Upper lobe of right lung (tissue), 1 donor: ENCODE results near the gene KRT35. TPM values are rescaled to one million over a fixed set of nuclear protein-coding genes. Genes with fewer than 3 reads are reported as not detected.

Experiments used
- ATAC-seq: fragments of 200-7000 bp; cut with Tn5 transposase; one replicate; pipeline ENCODE4 v1.9.1; 2020; ENCODE audit warnings: mild to moderate bottlenecking, moderate library complexity
- DNase-seq: peaks from one replicate; pipeline ENCODE4 v3.0.0-alpha.2; 2020
- H3K27ac ChIP-seq: fragments of 200-600 bp; one replicate; pipeline ENCODE4 v1.8.0; 2022
- H3K27me3 ChIP-seq: fragments of 200-600 bp; one replicate; pipeline ENCODE4 v1.8.0; 2022; ENCODE audit warnings: mild to moderate bottlenecking
- H3K36me3 ChIP-seq: fragments of 200-600 bp; one replicate; pipeline ENCODE4 v1.8.0; 2022
- H3K4me1 ChIP-seq: fragments of 200-600 bp; one replicate; pipeline ENCODE4 v1.8.0; 2022
- H3K4me3 ChIP-seq: fragments of 200-600 bp; one replicate; pipeline ENCODE4 v1.8.0; 2022; ENCODE audit warnings: mild to moderate bottlenecking
- H3K9me3 ChIP-seq: fragments of 200-600 bp; one replicate; pipeline ENCODE4 v1.8.0; 2022
- CTCF ChIP-seq: fragments of 200-600 bp; IDR thresholded peaks from one replicate; pipeline ENCODE4 v1.8.0; 2022; ENCODE audit warnings: antibody characterized with exemption
- intact Hi-C: fragments of 100-400 bp; cut with DNase I; formaldehyde crosslinking; loops from one replicate; pipeline ENCODE4 v1.11.0; 2022
- total RNA-seq: library from RNA; stranded (reverse); fragmentation: NEBNext Ultra II Directional; extraction: Animal tissue kit (Norgen Biotek cat#: 25700); gene quantifications from one replicate; pipeline ENCODE4 v1.2.1, GENCODE V29; 2021
- donor health status: DM: no; HTN: yes; CAD: no; lungs with severe emphysema.

The KRT35 gene
- total RNA-seq, 1 donor from 2014 or later: not detected

- Histone ChIP-seq H3K36me3 (no peaks in the 10 kb centered on the region), H3K9me3 (no peaks in the 10 kb centered on the region), H3K4me3 (no peak overlapping the region), H3K4me1 (no peaks in the 10 kb centered on the region), H3K27ac (peak overlapping the region; percentile 51), H3K27me3 (peaks cover 6% of the 10 kb centered on the region)
- ATAC-seq: no peak
- intact Hi-C loops: no loop called here
- no peak for TF ChIP-seq CTCF
- no peak for DNase-seq
These were observed 40.0 kb upstream of the KRT35 start for GRCh38 chr17:41520821-41521521.

- Histone ChIP-seq H3K4me3 (no peak overlapping the region), H3K9me3 (no peaks in the 10 kb centered on the region), H3K36me3 (no peaks in the 10 kb centered on the region), H3K4me1 (no peaks in the 10 kb centered on the region), H3K27me3 (peaks cover 6% of the 10 kb centered on the region), H3K27ac (no peak overlapping the region)
- ATAC-seq (peak; percentile 35), DNase-seq (no peak)
- no peak for TF ChIP-seq CTCF
- intact Hi-C loops: no loop called here
These were observed 38.7 kb upstream of the KRT35 start for GRCh38 chr17:41519501-41520224.

- no peak within 1 kb of the TSS for H3K27ac ChIP-seq
- no peak for DNase-seq
These were observed 38.0 kb upstream of the KRT35 start, which contains the start of gene KRT15 for GRCh38 chr17:41518789-41519449. Gene KRT15 (minus strand): TSS chr17:41518890. CDS start chr17:41518827, 63 bp downstream.

DNA sequence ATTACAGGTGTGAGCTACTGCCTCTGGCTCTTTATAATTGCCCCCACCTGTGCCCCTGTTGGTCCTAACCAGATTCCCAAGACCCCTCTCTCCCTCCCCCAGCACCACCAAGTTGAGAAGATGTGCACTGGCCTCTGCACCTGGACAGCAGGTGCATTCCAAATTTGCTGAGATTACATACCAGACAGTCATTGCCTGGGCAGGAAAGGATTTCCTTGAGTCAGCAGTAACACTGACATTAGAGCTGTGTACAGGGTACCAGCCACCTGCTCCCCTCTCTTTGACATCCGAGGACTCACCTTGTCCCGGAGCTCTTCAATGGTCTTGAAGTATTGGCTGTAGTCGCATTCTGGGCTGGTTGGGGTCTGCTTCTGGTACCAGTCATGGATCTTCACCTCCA is 37.1 kb upstream of the KRT35 start:
- no peak for TF ChIP-seq CTCF
- H3K36me3 ChIP-seq: no peaks in the 10 kb centered on the region
- intact Hi-C loops: no loop called here
- DNase-seq (no peak), ATAC-seq (no peak)
- peaks cover 6% of the 10 kb centered on the region for H3K27me3 ChIP-seq
- no peaks in the 10 kb centered on the region for H3K9me3 ChIP-seq
- no peak overlapping the region for H3K27ac ChIP-seq
- no peaks in the 10 kb centered on the region for H3K4me1 ChIP-seq
- H3K4me3 ChIP-seq: no peak overlapping the region

More at GRCh38 chr17:41518789-41519449, 38.0 kb upstream of the KRT35 start, which contains the start of gene KRT15:
- peaks cover 6% of the 10 kb centered on the region for H3K27me3 ChIP-seq
- no peak for TF ChIP-seq CTCF
- no peaks in the 10 kb centered on the region for H3K36me3 ChIP-seq
- ATAC-seq: no peak
- intact Hi-C loops: no loop called here
- H3K4me1 ChIP-seq: no peaks in the 10 kb centered on the region
- no peaks in the 10 kb centered on the region for H3K9me3 ChIP-seq
- no peak within 1 kb of the TSS for H3K4me3 ChIP-seq

DNA sequence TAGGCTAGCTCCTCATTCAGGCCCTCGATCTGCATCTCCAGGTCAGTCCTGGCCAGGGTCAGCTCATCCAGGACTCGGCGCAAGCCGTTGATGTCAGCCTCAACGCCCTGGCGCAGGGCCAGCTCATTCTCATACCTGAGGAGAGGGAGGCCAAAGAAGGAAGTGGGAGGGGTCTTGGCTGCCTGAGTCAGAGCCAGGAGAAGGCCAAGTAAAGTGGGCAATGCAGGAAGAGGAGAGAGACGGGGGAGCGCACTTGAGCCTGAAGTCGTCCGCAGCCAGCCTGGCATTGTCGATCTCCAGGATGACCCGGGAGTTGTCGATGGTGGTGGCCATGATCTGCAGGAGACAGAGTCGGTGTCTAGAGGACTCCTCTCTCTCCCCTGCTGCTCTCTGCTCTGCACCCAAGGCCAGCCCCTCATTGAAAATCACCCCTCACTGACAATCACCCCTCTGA is 35.9 kb upstream of the KRT35 start:
- H3K4me1 ChIP-seq: no peaks in the 10 kb centered on the region
- no peak overlapping the region for H3K27ac ChIP-seq
- no peak for TF ChIP-seq CTCF
- no peaks in the 10 kb centered on the region for H3K9me3 ChIP-seq
- ATAC-seq: no peak
- DNase-seq: peak; percentile 75
- H3K36me3 ChIP-seq: no peaks in the 10 kb centered on the region
- H3K27me3 ChIP-seq: peaks cover 6% of the 10 kb centered on the region
- H3K4me3 ChIP-seq: no peak overlapping the region
- intact Hi-C loops: no loop called here
